ENCODE results near the gene IL1R1.

DNA sequence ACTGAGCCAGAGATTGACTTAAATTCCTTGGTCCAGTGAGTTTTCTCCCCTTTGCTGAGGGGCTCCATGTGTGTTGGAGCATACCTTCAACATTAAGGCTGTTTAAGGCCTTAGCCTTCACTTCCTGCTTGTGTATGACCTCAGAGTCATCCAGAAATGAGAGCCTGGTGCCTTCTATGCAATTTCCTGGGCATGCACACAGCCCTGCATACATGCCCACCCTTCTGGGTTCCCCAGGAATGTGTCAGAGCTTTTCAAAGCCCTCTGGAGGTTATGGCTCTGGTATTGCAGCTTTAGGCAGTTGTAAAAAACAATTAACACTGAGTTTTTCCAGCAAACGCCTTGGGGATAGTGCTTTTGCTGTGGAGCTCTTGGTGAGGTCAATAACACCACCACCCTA lies 16.7 kb downstream of the IL1R1 start:
- TF ChIP-seq CTCF (IDR thresholded peaks at IDR 0.05) (no peak), POLR2A (IDR thresholded peaks at IDR 0.05; ENCODE audit: low read depth) (no peak), POLR2AphosphoS5 (IDR thresholded peaks at IDR 0.05) (no peak)

All from esophagus muscularis mucosa (tissue), 3 donors.